WI38 (cell line): ENCODE results near the gene ATF6.
A peak's percentile ranks its signal among the peaks of the same experiment; 100 is the strongest.

Experiments
- H3K4me3 ChIP-seq: 2 replicates; pipeline ENCODE4 v1.5.1; 2011; ENCODE audit warnings: low read depth, mild to moderate bottlenecking, control low read depth, low read length
- CTCF ChIP-seq: IDR thresholded peaks from 2 replicates; pipeline ENCODE4 v1.5.1; 2012; ENCODE audit warnings: low read depth, mild to moderate bottlenecking, control low read depth, low read length

Gene ATF6

GRCh38 chr1:161722406-161722805 is 43.7 kb upstream of the ATF6 start:
- no peak for TF ChIP-seq CTCF
- no peak overlapping the region for H3K4me3 ChIP-seq

- H3K4me3 ChIP-seq: no peak overlapping the region
- no peak for TF ChIP-seq CTCF
These were observed 42.5 kb upstream of the ATF6 start for GRCh38 chr1:161723459-161724141.

GRCh38 chr1:161725258-161725907 is 40.7 kb upstream of the ATF6 start:
- H3K4me3 ChIP-seq: peak overlapping the region; percentile 78

GRCh38 chr1:161725908-161726472 is 40.1 kb upstream of the ATF6 start:
- peak; percentile 50 for TF ChIP-seq CTCF
- H3K4me3 ChIP-seq: peak overlapping the region; percentile 78

- TF ChIP-seq CTCF: no peak
- peak overlapping the region; percentile 78 for H3K4me3 ChIP-seq
These were observed 39.5 kb upstream of the ATF6 start for GRCh38 chr1:161726473-161727255.

GRCh38 chr1:161727256-161727924 is 38.7 kb upstream of the ATF6 start:
- peak overlapping the region; percentile 78 for H3K4me3 ChIP-seq
- TF ChIP-seq CTCF: no peak

- TF ChIP-seq CTCF: no peak
- no peak overlapping the region for H3K4me3 ChIP-seq
These were observed 37.5 kb upstream of the ATF6 start for GRCh38 chr1:161728376-161729226.
